Activated naive CD4-positive, alpha-beta T cell treated with anti-CD3 and anti-CD28 coated beads, Interleukin-2, amount 50 U/mL, for 16 hours (primary cell): ENCODE data around the gene NR6A1.
A peak's percentile ranks its signal among the peaks of the same experiment; 100 is the strongest.
"Not testable (repeated sequence)": the region's sequence is repeated elsewhere in the genome, so short reads cannot be mapped to it uniquely, and the experiment has no call there.

Experiments
- DNase-seq: peaks from one replicate; pipeline ENCODE4 v3.0.0-alpha.2; 2020

The NR6A1 gene

GRCh38 chr9:124645274-124645673 lies 125.8 kb downstream of the NR6A1 start:
- no peak for DNase-seq

- DNase-seq: no peak
Observed at GRCh38 chr9:124639637-124640036, 131.5 kb downstream of the NR6A1 start.

- DNase-seq: no peak
Observed at GRCh38 chr9:124635285-124635684, 135.8 kb downstream of the NR6A1 start.

- DNase-seq: no peak
Observed at GRCh38 chr9:124632077-124632621, 139.0 kb downstream of the NR6A1 start.

GRCh38 chr9:124631326-124631725 lies 139.8 kb downstream of the NR6A1 start:
- DNase-seq: no peak

GRCh38 chr9:124629600-124629999 lies 141.5 kb downstream of the NR6A1 start:
- no peak for DNase-seq

- DNase-seq: no peak
Observed at GRCh38 chr9:124628741-124629140, 142.4 kb downstream of the NR6A1 start.

GRCh38 chr9:124626276-124626675 lies 144.8 kb downstream of the NR6A1 start:
- no peak for DNase-seq

GRCh38 chr9:124625087-124625486 lies 146.0 kb downstream of the NR6A1 start:
- no peak for DNase-seq

GRCh38 chr9:124624735-124624992 lies 146.4 kb downstream of the NR6A1 start:
- no peak for DNase-seq

- DNase-seq: no peak
Observed at GRCh38 chr9:124623966-124624734, 147.0 kb downstream of the NR6A1 start.

GRCh38 chr9:124622882-124623281 lies 148.2 kb downstream of the NR6A1 start:
- no peak for DNase-seq

GRCh38 chr9:124621371-124622328 lies 149.5 kb downstream of the NR6A1 start:
- DNase-seq: no peak

- DNase-seq: no peak
Observed at GRCh38 chr9:124618476-124618875, 152.6 kb downstream of the NR6A1 start.

GRCh38 chr9:124617477-124618141 lies 153.5 kb downstream of the NR6A1 start:
- DNase-seq: peak; percentile 74

- no peak for DNase-seq
Observed at GRCh38 chr9:124616961-124617360, 154.2 kb downstream of the NR6A1 start.

- not testable (repeated sequence) for DNase-seq
Observed at GRCh38 chr9:124615840-124616239, 155.3 kb downstream of the NR6A1 start.

- DNase-seq: no peak
Observed at GRCh38 chr9:124615100-124615742, 155.9 kb downstream of the NR6A1 start.

- no peak for DNase-seq
Observed at GRCh38 chr9:124613849-124614248, 157.3 kb downstream of the NR6A1 start.

GRCh38 chr9:124611106-124611505 lies 160.0 kb downstream of the NR6A1 start:
- no peak for DNase-seq

- DNase-seq: no peak
Observed at GRCh38 chr9:124606027-124606426, 165.1 kb downstream of the NR6A1 start.

GRCh38 chr9:124605258-124605657 lies 165.9 kb downstream of the NR6A1 start:
- no peak for DNase-seq

- no peak for DNase-seq
Observed at GRCh38 chr9:124602632-124603031, 168.5 kb downstream of the NR6A1 start.
